Measurements from ENCODE around the gene COL18A1. TPM values are rescaled to one million over a fixed set of nuclear protein-coding genes. Genes with fewer than 3 reads are reported as not detected.

The COL18A1 gene
- total and polyA plus RNA-seq, 7 donors, result 4.4 to 197 (median 39.7) TPM

DNA sequence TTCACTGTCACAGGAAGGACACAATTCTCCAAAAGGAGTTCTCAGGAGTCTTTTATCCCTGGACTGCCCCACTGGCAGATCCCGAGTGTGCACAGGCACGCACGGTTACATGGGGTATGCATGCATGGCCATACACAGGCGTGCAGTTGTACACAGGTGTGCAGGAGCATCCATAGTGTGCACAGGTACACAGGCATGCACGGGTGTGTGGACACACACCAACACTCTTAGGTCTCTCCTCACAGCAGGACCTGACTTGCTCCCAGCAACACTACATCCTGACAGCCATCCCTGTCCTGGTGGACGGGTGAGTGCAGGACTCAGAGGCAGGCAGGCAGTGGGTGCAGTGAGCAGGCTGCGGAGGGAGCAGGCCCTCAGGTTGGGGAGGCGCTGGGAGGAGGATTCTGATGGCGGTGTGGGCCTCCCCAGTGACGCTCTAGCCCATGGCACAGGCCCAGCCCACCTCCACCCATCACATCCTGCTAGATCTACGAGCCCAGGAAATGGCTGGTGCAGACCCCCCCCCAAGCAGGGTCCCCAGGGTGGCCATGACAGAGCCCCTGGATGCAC, 108.9 kb downstream of the COL18A1 start:
- WGBS, 2 donors, result 43 to 81% methylated on average over 11 of the region's 11 CpGs
- intact Hi-C loops (cut with DNase I), result no loop called here
- H3K4me1 ChIP-seq, result no peaks in the 10 kb centered on the region
- H3K9me3 ChIP-seq, result peaks cover 0 to 2% (median 1%) of the 10 kb centered on the region in 4 donors
- DNase-seq, result peak; percentile 29
- H3K27me3 ChIP-seq, result no peaks in the 10 kb centered on the region
- no peak overlapping the region for H3K4me3 ChIP-seq
- TF ChIP-seq POLR2A (IDR thresholded peaks at IDR 0.05), result no peak
- TF ChIP-seq POLR2AphosphoS5 (IDR thresholded peaks at IDR 0.05), result no peak
- TF ChIP-seq, protein P1, sequence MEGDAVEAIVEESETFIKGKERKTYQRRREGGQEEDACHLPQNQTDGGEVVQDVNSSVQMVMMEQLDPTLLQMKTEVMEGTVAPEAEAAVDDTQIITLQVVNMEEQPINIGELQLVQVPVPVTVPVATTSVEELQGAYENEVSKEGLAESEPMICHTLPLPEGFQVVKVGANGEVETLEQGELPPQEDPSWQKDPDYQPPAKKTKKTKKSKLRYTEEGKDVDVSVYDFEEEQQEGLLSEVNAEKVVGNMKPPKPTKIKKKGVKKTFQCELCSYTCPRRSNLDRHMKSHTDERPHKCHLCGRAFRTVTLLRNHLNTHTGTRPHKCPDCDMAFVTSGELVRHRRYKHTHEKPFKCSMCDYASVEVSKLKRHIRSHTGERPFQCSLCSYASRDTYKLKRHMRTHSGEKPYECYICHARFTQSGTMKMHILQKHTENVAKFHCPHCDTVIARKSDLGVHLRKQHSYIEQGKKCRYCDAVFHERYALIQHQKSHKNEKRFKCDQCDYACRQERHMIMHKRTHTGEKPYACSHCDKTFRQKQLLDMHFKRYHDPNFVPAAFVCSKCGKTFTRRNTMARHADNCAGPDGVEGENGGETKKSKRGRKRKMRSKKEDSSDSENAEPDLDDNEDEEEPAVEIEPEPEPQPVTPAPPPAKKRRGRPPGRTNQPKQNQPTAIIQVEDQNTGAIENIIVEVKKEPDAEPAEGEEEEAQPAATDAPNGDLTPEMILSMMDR (IDR thresholded peaks at IDR 0.05), result no peak
- no peak for TF ChIP-seq EP300 (IDR thresholded peaks at IDR 0.05)
- H3K36me3 ChIP-seq, result peaks cover 0 to 30% (median 3%) of the 10 kb centered on the region in 4 donors
- no peak overlapping the region for H3K27ac ChIP-seq

DNA sequence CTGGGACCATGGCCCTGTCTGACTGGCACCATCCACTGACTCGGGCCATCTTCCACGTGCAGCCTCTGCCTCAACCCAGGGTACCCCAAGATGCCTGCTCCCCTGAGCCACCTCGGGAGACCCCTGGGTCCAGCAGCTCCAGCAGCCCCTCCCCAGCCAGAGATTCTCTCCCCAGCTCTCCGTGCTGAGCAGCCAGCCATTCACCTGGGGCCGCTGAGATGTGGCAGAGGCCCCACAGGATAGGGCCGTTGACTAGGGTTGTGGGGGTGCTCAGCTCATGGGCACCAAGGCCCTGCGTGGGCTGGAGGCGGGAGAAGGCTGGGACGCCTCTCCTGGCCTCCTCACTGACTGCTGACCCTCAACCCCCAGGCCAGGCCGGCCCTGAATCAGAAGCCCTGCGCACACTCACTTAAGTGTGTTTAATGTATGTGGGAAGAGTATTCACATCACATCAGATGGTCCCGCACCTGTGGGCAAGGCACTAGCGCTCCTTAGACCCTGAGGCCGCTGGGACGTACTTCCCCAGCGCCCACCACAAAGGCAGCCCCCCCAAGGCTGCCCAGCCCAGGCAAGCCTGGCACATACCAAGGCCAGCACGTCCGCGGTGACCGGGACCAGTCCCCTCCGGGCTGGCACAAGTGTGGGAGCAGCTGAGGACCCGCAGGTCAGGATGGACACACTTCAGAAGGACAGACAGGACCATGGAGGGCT, 109.5 kb downstream of the COL18A1 start:
- TF ChIP-seq POLR2A (IDR thresholded peaks at IDR 0.05) (no peak), EP300 (IDR thresholded peaks at IDR 0.05) (no peak), POLR2AphosphoS5 (IDR thresholded peaks at IDR 0.05) (no peak)
- TF ChIP-seq, protein P1 (IDR thresholded peaks at IDR 0.05), result no peak
- no peak overlapping the region for H3K27ac ChIP-seq
- 90 to 93% methylated on average over 22 of the region's 22 CpGs for WGBS, 2 donors
- no peak overlapping the region for H3K4me3 ChIP-seq
- no peaks in the 10 kb centered on the region for H3K4me1 ChIP-seq
- peaks cover 0 to 5% (median 2%) of the 10 kb centered on the region in 4 donors for H3K9me3 ChIP-seq
- intact Hi-C loops (cut with DNase I), result no loop called here
- H3K27me3 ChIP-seq, result no peaks in the 10 kb centered on the region
- DNase-seq, result peak; percentile 61
- H3K36me3 ChIP-seq, result peaks cover 0 to 25% (median 3%) of the 10 kb centered on the region in 4 donors

DNA sequence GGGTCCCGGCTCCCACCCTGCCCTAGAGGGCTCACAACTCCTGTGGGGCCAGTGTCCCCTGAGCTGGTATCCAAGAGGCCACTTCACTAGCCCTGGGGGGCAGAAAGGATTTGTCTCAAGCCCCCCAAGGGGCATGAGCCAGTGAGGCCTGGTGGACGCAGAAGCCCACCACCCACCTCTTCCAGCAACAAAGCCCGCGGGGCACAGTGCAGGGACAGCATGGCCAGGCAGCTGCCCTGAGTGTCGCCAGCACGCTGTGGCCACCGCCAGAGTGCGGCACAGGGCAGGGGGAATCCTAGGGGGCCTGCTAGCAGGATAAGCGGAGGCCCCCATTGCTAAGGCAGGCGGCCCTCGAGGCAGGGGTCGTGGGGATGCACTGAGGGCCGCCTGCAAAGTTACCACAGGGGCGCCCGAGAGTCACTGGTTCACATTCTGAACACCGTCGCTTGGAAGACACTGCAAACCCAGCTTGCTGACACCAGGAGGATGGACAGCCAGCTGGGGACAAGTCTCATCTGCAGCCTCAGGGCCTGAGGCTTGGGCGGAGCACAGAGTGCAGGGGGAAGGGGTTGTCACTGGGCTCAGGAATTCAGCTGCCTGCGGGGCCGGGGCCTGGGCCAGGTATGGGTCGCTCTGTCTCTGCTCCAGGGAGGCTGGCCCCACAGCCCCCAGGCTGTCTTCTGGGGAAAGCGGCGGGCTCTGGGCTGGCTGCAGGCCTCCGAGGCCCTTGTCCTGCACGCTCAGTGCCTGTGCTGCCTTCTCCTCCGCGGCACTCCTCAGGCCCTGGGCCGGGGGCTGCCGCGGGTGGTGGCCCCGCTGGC, 110.5 kb downstream of the COL18A1 start:
- intact Hi-C loops (cut with DNase I), result no loop called here
- no peak for TF ChIP-seq EP300 (IDR thresholded peaks at IDR 0.05)
- TF ChIP-seq POLR2AphosphoS5 (IDR thresholded peaks at IDR 0.05), result no peak
- no peak for TF ChIP-seq POLR2A (IDR thresholded peaks at IDR 0.05)
- TF ChIP-seq, protein P1 (IDR thresholded peaks at IDR 0.05), result no peak
- DNase-seq, result peak; percentile 50

DNA sequence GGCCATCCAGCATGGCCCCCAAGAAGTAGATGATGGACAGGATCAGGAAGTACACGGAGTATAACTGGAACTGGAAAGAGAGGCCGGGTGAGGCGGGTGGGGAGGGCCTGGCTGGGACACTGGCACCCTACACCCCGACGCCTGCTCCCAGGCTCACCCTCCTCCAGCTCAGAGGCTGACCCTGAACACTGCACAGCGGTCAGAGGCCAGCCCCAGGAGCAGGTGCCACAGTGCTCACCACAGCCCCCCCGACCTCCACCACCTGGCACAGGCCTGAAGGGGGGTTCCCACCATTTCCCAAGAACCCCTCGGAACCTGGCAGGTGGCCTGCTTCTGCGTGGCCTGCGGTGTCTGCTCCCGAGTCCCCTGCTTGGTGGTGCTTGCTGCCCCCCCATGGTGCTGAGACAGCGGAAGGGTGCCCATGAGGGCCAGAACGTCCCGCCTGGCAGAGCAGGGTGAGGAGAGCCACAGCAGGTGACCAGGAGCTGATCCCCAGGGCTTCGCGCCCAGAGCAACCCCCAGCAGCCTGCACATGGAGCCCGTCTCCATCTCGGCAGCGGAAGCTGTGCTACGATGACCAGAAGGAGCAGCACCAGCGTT, 111.2 kb downstream of the COL18A1 start:
- no peak overlapping the region for H3K27ac ChIP-seq
- TF ChIP-seq POLR2AphosphoS5 (IDR thresholded peaks at IDR 0.05), result no peak
- TF ChIP-seq, protein P1 (IDR thresholded peaks at IDR 0.05), result no peak
- no peak for TF ChIP-seq POLR2A (IDR thresholded peaks at IDR 0.05)
- no peak for TF ChIP-seq EP300 (IDR thresholded peaks at IDR 0.05)
- 88 to 94% methylated on average over 21 of the region's 21 CpGs for WGBS, 2 donors
- DNase-seq, result peak; percentile 58
- peaks cover 0 to 11% (median 2%) of the 10 kb centered on the region in 4 donors for H3K36me3 ChIP-seq
- H3K27me3 ChIP-seq, result no peaks in the 10 kb centered on the region
- no peak overlapping the region for H3K4me3 ChIP-seq
- no peaks in the 10 kb centered on the region for H3K4me1 ChIP-seq
- peaks cover 2 to 13% (median 6%) of the 10 kb centered on the region in 4 donors for H3K9me3 ChIP-seq
- intact Hi-C loops (cut with DNase I), result no loop called here

More for the DNA sequence above, 110.5 kb downstream of the COL18A1 start:
- 95 to 97% methylated on average over 31 of the region's 31 CpGs for WGBS, 2 donors
- no peak overlapping the region for H3K27ac ChIP-seq
- no peaks in the 10 kb centered on the region for H3K4me1 ChIP-seq
- H3K9me3 ChIP-seq, result peaks cover 1 to 6% (median 4%) of the 10 kb centered on the region in 4 donors
- H3K36me3 ChIP-seq, result peaks cover 0 to 15% (median 3%) of the 10 kb centered on the region in 4 donors
- H3K27me3 ChIP-seq, result no peaks in the 10 kb centered on the region
- no peak overlapping the region for H3K4me3 ChIP-seq

Measured in sigmoid colon (tissue), 7 donors.